PFSK-1 (cell line): Measurements from ENCODE around the gene CRY2.

ENCODE experiments used
- REST ChIP-seq, 2 experiments: IDR thresholded peaks; 2 replicates each; pipeline versions ENCODE4 v1.6.1 to v1.8.0; 2011 to 2012; ENCODE audit warnings: low read depth in 2 of 2, low read length in 2 of 2, control low read depth in 1 of 2, inconsistent platforms in 1 of 2, mild to moderate bottlenecking in 1 of 2, moderate library complexity in 1 of 2; ENCODE audit not compliant: insufficient read depth in 1 of 2
- TAF1 ChIP-seq: IDR thresholded peaks from 2 replicates; pipeline ENCODE4 v1.6.1; 2012; ENCODE audit warnings: low read length, control low read depth, borderline replicate concordance; ENCODE audit not compliant: insufficient read depth

GRCh38 chr11:45800261-45800660 lies 47.0 kb upstream of the CRY2 start:
- TF ChIP-seq TAF1: no peak
- no peak for TF ChIP-seq REST (IDR thresholded peaks at IDR 0.05; ENCODE audit: insufficient read depth in 1 of 2, low read depth in 2 of 2, low read length in 2 of 2)
